ENCODE measurements around the gene TACSTD2.
"Not testable (repeated sequence)": the region's sequence is repeated elsewhere in the genome, so short reads cannot be mapped to it uniquely, and the experiment has no call there.

Gene TACSTD2

DNA sequence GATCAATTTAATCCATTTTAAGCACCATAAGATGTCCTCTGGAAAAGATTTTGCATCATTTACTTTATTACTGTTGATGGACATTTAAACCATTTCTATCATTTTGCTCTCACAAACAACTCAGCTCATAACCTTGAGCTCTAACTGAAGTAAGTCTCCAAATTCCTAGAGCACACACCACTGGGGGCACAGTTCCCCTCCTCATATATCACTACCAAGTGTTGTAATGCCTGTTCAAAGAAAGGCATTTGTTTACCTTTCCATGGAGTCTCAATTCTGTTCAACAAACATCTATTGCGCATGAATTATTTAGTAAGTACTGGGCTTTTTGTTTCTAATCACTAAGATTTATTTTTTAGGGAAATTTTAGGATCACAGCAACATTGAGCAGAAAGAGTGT is 21.7 kb downstream of the TACSTD2 start:
- no peak for DNase-seq

DNA sequence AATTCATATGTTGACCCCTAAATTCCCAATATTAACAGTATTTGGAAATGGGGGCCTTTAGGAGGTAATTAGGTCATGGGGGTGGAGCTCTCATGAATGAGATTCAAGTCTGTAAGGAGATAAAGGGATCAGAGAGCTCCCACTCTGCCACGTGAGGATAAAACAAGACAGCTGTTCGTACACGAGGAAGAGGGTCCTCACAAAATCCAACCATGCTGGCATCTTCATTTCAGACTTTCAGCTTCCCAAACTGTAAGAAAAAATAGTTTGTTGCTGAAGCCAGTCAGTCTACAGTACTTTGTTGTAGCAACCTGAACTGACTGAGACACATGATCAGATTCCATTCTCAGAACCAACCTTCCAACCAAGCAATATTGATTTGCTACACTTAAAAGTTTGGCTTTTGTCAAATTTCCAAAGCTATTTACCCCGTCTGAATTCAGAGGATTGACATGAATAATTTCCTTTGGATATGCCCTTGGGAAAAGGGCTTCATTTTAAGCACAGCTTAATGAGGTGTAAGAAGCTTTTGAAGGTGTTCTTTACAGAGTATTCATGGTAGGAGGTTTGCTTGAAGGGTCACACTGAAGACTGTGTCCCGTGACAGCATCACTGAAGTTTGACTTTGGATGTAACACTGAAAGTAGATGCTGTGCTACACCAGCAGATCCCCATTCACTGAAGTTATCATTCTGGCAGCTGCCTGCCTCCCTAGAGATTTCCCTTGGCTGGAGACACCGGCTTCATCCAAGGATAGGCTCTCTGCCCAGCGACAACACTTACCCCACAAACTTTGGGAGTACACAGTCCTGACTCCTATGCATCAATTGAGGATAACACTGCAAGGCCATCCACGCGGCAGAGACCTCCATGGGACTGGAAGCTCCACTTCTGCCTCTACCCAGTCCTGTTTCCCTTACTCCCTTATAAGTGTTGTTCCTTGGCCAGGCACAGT is 25.6 kb downstream of the TACSTD2 start:
- DNase-seq, result no peak

DNA sequence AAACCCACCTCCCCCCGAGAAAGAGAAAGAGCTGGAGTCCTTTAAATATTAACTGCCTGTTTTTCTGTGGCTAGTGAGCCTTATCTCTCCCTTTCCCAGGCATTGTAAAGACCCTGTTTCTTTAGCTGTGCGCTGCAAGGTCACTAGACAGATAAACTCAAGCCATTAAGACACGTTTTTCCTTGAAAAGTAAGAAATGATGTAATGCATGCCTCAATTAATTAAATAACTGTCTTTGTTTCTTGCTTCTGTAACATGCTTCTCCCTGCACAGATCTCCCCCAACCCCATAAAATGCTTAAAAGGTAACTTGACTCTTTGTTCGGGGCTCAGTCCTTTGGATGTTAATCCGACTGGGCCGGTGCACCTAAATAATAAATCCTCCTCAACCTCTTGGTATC is 27.8 kb downstream of the TACSTD2 start:
- not testable (repeated sequence) for DNase-seq

DNA sequence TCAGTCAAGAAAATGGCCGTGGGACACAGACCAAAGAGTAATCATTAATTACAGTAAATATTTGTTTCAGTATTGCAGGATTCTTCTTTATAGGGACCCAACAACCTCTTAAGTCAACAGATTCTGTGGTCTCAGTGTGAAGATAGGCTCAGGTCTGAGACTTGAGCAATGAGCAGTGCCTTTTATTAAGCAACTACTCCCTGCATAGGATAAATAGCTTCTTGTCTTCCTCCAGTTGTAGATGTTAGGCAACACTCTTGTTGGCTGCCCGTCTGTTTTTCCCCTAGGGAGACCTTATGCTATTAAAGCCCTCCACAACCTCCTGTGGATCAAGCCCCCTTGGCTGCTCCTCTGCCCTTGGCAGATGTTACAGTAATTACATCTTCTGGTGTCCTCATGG is 28.7 kb downstream of the TACSTD2 start:
- DNase-seq, result no peak

DNA sequence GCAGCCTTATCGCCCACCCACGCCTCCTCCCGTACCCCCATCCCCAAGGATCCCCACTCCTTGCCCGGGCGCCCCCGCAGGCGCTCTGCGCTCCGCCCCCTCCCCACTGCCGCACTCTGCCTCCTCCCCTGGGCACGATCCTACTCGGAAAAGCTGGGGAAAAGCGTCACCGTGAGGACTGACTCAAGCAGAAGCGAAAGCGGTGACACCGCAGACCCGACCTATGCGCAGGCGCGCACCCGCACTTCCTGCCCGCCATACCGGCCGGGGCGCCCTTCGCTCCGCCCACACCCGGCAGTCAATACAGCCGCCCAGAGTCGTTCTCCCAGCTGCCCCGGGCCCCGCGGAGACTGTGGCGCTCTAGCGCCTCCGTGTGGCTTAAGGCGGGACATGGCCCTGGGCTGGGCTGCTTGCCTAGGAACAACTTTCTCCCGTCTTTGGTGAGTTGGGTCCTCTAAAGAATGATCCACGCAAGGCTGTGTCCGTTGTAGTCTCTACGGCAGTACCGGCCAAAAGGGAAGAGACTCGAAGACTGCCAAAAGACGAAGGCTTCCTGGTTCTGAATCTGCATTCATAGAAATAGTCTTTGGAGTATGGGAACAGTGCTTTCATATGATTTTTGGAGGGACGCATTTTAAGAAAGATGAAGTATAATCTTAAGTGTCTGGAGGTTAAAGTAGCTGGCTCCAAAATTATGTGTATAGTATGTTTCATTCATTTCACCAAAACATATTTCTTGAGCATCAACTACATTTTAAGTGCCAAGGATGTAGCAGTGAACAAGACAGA is 30.3 kb downstream of the TACSTD2 start, which contains the start of gene OMA1:
TSS of gene OMA1 (minus strand) at position 207 of the 789 bp plus-strand sequence. CDS start 7,432 bp downstream, outside the sequence.
- peak; percentile 95 for DNase-seq

DNA sequence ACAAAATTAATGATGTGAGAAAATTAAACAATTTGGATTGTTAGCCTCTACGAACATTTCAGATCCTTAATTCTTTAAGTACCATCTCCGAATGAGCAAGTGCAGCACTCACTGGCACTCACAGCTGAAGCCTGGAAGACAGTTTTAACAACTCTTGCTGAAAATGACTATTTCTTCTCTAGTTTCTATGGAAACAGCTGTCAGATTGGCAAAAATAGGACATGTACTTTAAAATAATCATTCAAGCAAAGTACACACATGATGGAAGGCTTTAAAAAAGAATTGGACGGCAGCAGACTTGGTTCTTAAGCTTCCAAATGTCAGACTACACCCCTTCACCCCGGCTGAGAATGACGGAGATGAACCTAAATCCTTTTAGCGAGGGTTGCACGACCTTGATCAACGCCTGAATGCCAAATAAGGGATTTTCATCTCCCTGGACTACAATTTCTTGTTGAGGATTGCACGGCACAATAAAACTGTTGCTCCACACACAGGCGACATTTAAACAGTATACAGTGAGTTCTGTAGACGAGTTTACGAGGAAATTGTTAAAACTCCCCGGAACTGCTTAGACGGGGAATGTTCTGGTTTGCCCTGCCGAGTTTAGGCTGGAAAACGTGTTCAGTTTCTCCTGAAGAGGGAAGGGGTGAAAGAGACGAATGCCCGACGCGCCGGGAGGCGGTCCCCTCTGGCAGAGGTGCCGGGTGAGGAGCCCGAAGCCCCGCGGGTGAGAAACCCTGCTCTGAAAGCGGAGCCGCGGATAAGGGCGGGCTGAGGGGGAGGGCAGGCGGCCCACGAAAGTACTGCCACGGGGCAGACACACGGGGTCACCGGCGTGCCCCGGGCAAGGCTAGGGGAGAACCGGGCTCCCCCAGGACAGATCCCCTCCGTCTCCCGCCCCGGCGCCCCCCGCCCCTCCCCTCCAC is 31.2 kb downstream of the TACSTD2 start:
- peak; percentile 66 for DNase-seq

DNA sequence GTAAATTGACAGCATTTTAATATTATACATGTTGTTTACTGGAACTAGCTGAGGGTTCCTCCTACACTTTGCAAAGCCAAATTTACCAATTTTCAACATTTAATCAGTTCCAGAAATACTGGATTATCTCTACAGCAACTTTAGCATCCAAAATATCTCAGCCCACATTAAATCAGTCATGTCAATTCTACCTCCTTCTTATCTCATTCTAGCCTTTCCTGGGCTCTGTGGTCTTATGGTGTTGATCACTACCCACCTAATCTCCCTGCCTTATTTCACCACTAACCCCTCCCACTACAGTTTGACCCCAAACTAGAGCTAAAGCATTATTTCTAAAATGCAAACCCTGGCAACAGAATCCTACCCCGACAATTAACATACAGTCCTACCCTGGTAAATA is 33.8 kb downstream of the TACSTD2 start:
- no peak for DNase-seq

DNA sequence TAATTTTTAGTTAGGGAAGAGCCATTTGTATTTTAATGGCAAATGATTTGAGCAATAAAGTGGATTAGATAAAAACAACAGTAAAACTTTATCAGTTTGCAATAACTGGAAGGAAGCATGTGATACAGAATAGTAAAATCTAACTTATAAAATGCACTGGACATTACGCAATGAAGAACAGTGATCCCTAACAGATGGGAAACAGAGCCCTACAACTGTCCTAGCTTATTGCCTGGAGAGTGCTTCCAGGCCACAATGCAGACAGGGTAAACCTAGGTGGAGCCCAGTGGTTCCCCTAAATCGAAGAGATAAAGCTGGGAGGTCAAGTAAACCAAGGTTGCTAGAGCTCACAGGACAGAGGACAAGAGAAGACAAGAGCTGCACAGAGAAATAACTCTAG is 37.5 kb downstream of the TACSTD2 start:
- DNase-seq, result no peak

DNA sequence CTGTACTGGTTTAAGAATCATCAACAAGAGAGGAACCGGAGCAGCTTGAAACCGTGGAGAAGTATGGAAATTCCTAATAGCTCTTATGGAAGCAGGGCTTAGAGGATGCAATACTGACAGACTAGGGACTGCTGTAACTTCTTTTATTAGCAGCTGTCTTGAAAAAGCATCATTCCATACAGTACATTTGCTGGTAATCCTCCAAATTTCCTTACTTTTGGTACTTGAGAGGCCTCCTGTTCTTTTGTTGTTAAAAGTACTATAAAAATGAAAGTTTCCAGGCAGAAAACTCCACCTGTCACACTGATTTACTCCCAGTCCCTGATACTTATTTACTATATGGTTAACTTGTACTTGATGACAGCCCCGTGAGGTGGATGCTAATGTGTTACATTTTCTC is 38.2 kb downstream of the TACSTD2 start:
- no peak for DNase-seq

DNA sequence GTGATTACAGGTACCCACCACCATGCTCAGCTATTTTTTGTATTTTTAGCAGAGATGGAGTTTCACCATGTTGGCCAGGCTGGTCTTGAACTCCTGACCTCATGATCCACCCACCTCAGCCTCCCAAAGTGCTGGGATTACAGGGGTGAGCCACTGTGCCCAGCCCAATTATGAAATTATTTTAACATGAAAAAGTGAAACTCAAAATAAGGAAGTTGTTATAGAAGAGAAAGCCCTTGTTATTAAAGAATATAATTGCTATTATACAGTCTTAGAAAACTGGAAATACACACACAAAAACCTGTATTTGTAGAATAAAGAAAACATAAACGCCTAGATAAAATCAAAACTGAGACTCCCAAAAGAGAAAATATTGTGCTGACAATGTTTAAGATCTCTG is 45.2 kb downstream of the TACSTD2 start:
- not testable (repeated sequence) for DNase-seq

DNA sequence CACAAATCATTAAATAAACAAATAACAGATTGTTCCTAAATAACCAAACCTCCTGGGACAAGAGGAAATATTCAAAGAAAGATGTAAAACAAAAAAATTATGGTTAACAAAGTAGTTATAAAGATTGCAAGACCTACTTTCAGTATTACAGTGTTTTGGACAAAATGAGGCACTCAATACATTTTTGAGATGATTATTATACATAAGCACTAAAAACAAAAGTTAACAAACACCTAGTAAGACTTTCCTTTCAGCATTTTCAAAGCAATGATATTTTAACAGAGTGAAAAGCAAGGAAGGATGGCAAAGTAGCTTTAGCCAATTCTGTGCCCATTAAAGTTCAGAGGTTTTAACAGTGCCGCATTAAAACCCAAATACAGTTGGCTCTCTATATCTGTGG is 47.8 kb downstream of the TACSTD2 start:
- no peak for DNase-seq

DNA sequence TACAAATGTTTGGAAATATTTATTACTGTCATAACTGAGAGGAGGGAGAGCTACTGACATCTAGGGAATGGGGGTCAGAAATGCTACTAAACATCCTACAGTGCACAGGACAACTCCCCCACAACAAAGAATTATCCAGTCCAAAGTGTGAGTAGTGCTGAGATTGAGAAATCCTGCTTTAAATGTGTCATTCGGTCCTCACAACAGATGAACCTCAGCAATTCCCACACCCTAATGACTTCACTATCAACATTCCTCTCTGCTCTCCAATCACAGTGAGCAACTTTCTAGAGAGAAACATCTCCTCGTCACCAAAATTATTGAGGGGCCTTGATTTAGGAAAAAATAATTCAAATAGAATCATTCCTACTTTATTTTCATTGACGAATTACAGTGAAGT is 48.5 kb downstream of the TACSTD2 start:
- DNase-seq, result no peak
